GM19324 (cell line): ENCODE results near the gene COLEC11.
A peak's percentile ranks its signal among the peaks of the same experiment; 100 is the strongest.
"Not testable (repeated sequence)": the region's sequence is repeated elsewhere in the genome, so short reads cannot be mapped to it uniquely, and the experiment has no call there.

Experiments used
- ATAC-seq: cut with Tn5 transposase; IDR thresholded peaks from one replicate; pipeline ENCODE4 v1.9.1; 2021; ENCODE audit warnings: mild to moderate bottlenecking, moderate library complexity; ENCODE audit not compliant: unreplicated experiment, low FRiP score

The COLEC11 gene

GRCh38 chr2:3594493-3595281 is at the start of gene COLEC11:
COLEC11 (plus strand) TSS chr2:3595112; CDS start chr2:3604341, 9,229 bp downstream.
- no peak for ATAC-seq

- no peak for ATAC-seq
Measured at GRCh38 chr2:3545788-3546478, 49.0 kb upstream of the COLEC11 start.

- no peak for ATAC-seq
Measured at GRCh38 chr2:3547915-3548314, 47.0 kb upstream of the COLEC11 start.

GRCh38 chr2:3553946-3554345 is 41.0 kb upstream of the COLEC11 start:
- ATAC-seq, result no peak

GRCh38 chr2:3557639-3558204 is 37.2 kb upstream of the COLEC11 start:
- ATAC-seq, result peak; percentile 34

GRCh38 chr2:3558205-3559014 is 36.5 kb upstream of the COLEC11 start, which contains the start of gene RNASEH1:
RNASEH1 (minus strand) TSS chr2:3558333; CDS start chr2:3558260, 73 bp downstream.
- peak; percentile 99 for ATAC-seq

GRCh38 chr2:3563521-3563976 is 31.4 kb upstream of the COLEC11 start:
- ATAC-seq, result peak; percentile 53

GRCh38 chr2:3565117-3565516 is 29.8 kb upstream of the COLEC11 start:
- no peak for ATAC-seq

- ATAC-seq, result no peak
Measured at GRCh38 chr2:3566806-3567205, 28.1 kb upstream of the COLEC11 start.

- not testable (repeated sequence) for ATAC-seq
Measured at GRCh38 chr2:3569656-3570055, 25.3 kb upstream of the COLEC11 start.

GRCh38 chr2:3571284-3571683 is 23.6 kb upstream of the COLEC11 start:
- no peak for ATAC-seq

- no peak for ATAC-seq
Measured at GRCh38 chr2:3572620-3573019, 22.3 kb upstream of the COLEC11 start.

GRCh38 chr2:3574155-3574554 is 20.8 kb upstream of the COLEC11 start:
- ATAC-seq, result no peak

- ATAC-seq, result peak; percentile 28
Measured at GRCh38 chr2:3575534-3576262, 19.2 kb upstream of the COLEC11 start.

- ATAC-seq, result not testable (repeated sequence)
Measured at GRCh38 chr2:3576263-3576630, 18.7 kb upstream of the COLEC11 start.

GRCh38 chr2:3578987-3579386 is 15.9 kb upstream of the COLEC11 start:
- no peak for ATAC-seq

GRCh38 chr2:3580449-3580848 is 14.5 kb upstream of the COLEC11 start:
- no peak for ATAC-seq

- no peak for ATAC-seq
Measured at GRCh38 chr2:3581367-3582262, 13.3 kb upstream of the COLEC11 start.

- no peak for ATAC-seq
Measured at GRCh38 chr2:3584076-3584475, 10.8 kb upstream of the COLEC11 start.
